GM12892 (cell line): ENCODE data around the gene CRISPLD2.

ENCODE experiments used
- POLR2A ChIP-seq: IDR thresholded peaks from 2 replicates; pipeline ENCODE4 v1.6.1; 2011; ENCODE audit warnings: low read depth, low read length, control low read depth
- POLR2AphosphoS5 ChIP-seq: IDR thresholded peaks from 2 replicates; pipeline ENCODE4 v1.6.1; 2011; ENCODE audit warnings: low read depth, low read length, control low read depth
- TAF1 ChIP-seq: IDR thresholded peaks from 2 replicates; pipeline ENCODE4 v1.6.1; 2011; ENCODE audit warnings: low read depth, mild to moderate bottlenecking, control low read depth, low read length, borderline replicate concordance

DNA sequence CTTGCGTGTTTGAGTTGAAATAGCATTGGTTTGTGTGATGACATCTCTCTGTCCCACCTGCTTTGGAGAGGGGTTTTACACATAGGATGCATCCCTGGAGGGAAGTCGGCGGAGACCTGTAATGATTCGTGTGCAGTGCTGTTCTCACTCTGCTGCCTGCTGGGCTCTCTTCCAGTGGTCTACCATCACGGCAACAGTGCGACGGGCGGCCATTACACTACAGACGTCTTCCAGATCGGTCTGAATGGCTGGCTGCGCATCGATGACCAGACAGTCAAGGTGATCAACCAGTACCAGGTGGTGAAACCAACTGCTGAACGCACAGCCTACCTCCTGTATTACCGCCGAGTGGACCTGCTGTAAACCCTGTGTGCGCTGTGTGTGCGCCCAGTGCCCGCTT, 41.1 kb upstream of the CRISPLD2 start:
- TF ChIP-seq POLR2A (no peak), TAF1 (no peak), POLR2AphosphoS5 (no peak)
